HepG2 (cell line): Measurements from ENCODE around the gene PLPP7. TPM values are rescaled to one million over a fixed set of nuclear protein-coding genes. Genes with fewer than 3 reads are reported as not detected.

ENCODE experiments used
- BATF2 ChIP-seq: sonication (generic); formaldehyde crosslinking; IDR thresholded peaks from 2 replicates; pipeline ENCODE4 v1.8.0; 2022; ENCODE audit warnings: mild to moderate bottlenecking, missing genetic modification reagents, moderate library complexity
- ELF3 ChIP-seq: IDR thresholded peaks from 2 replicates; pipeline ENCODE4 v1.6.1; 2016; ENCODE audit warnings: missing genetic modification reagents, missing compliant biosample characterization
- FOXC1 ChIP-seq: sonication (generic); formaldehyde crosslinking; IDR thresholded peaks from 2 replicates; pipeline ENCODE4 v1.8.0; 2022; ENCODE audit warnings: mild to moderate bottlenecking, missing genetic modification reagents, borderline replicate concordance
- KDM2A ChIP-seq: sonication (generic); formaldehyde crosslinking; IDR thresholded peaks from 2 replicates; pipeline ENCODE4 v1.4.0; 2020; ENCODE audit warnings: low read depth, missing genetic modification reagents, borderline replicate concordance
- MIXL1 ChIP-seq: IDR thresholded peaks from 2 replicates; pipeline ENCODE4 v1.6.1; 2016
- PHF20 ChIP-seq: sonication (generic); formaldehyde crosslinking; IDR thresholded peaks from 2 replicates; pipeline ENCODE4 v1.5.0; 2020; ENCODE audit warnings: mild to moderate bottlenecking, missing genetic modification reagents
- SAP130 ChIP-seq: IDR thresholded peaks from 2 replicates; pipeline ENCODE4 v1.6.1; 2016; ENCODE audit warnings: low read depth
- TFAP4 ChIP-seq: sonication (generic); IDR thresholded peaks from 2 replicates; pipeline ENCODE4 v1.6.1; 2016; ENCODE audit warnings: low read depth, borderline replicate concordance
- ZBTB39 ChIP-seq: sonication (generic); formaldehyde crosslinking; IDR thresholded peaks from 2 replicates; pipeline ENCODE4 v1.5.0; 2020; ENCODE audit warnings: missing genetic modification reagents
- ZFP90 ChIP-seq: sonication (generic); formaldehyde crosslinking; IDR thresholded peaks from 2 replicates; pipeline ENCODE4 v1.8.0; 2022; ENCODE audit warnings: missing genetic modification reagents, mild to moderate bottlenecking, inconsistent platforms, borderline replicate concordance
- ZFX ChIP-seq: sonication (generic); formaldehyde crosslinking; IDR thresholded peaks from 2 replicates; pipeline ENCODE4 v1.4.0; 2020; ENCODE audit warnings: mild to moderate bottlenecking, low read depth, missing genetic modification reagents, moderate library complexity
- ZNF263 ChIP-seq: sonication (generic); formaldehyde crosslinking; IDR thresholded peaks from 2 replicates; pipeline ENCODE4 v1.4.0; 2020; ENCODE audit warnings: missing genetic modification reagents
- ZNF292 ChIP-seq: sonication (generic); formaldehyde crosslinking; IDR thresholded peaks from 2 replicates; pipeline ENCODE4 v1.8.1; 2022; ENCODE audit warnings: mild to moderate bottlenecking, low read depth, missing genetic modification reagents, borderline replicate concordance
- ZNF350 ChIP-seq: sonication (generic); formaldehyde crosslinking; IDR thresholded peaks from 2 replicates; pipeline ENCODE4 v1.4.0; 2020; ENCODE audit warnings: mild to moderate bottlenecking, low read depth, missing genetic modification reagents, borderline replicate concordance
- ZNF44 ChIP-seq: sonication (generic); formaldehyde crosslinking; IDR thresholded peaks from 2 replicates; pipeline ENCODE4 v1.5.1; 2020; ENCODE audit warnings: mild to moderate bottlenecking, missing genetic modification reagents
- ZSCAN21 ChIP-seq: sonication (generic); formaldehyde crosslinking; IDR thresholded peaks from 2 replicates; pipeline ENCODE4 v1.8.0; 2022; ENCODE audit warnings: mild to moderate bottlenecking, missing genetic modification reagents, moderate library complexity, borderline replicate concordance
- polyA plus RNA-seq, 8 experiments: library from polyadenylated mRNA; depleted of rRNA in 3 of 8; stranded (reverse) in 7 of 8; unstranded in 1 of 8; fragments of >200 nt; fragmentation: Illumina TruSeq in 4 of 8; extraction: Trizol in 4 of 8; gene quantifications; 2 replicates each; pipeline versions ENCODE4 v1.2.1 to v1.2.3, GENCODE V29; 2011 to 2016; ENCODE audit warnings: low read depth in 4 of 8, missing spikeins in 1 of 8, mixed read lengths in 1 of 8; ENCODE audit not compliant: insufficient read depth in 1 of 8
- total RNA-seq, 5 experiments: library from RNA; depleted of rRNA; stranded (reverse); fragments of >200 nt; fragmentation: Illumina TruSeq; extraction: Trizol; gene quantifications; 2 replicates each; pipeline ENCODE4 v1.2.3, GENCODE V29; 2016; ENCODE audit warnings: low read depth in 1 of 5
- TF ChIP-seq, protein P1 (sequence below): sonication (generic); formaldehyde crosslinking; IDR thresholded peaks from 2 replicates; pipeline ENCODE4 v1.4.0; 2020; ENCODE audit warnings: low read depth, mild to moderate bottlenecking, missing genetic modification reagents
- TF ChIP-seq, protein P2 (sequence below): sonication (generic); formaldehyde crosslinking; IDR thresholded peaks from 2 replicates; pipeline ENCODE4 v1.4.0; 2020; ENCODE audit warnings: missing genetic modification reagents
- TF ChIP-seq, protein P3 (sequence below): sonication (generic); formaldehyde crosslinking; IDR thresholded peaks from 2 replicates; pipeline ENCODE4 v1.5.0; 2020; ENCODE audit warnings: mild to moderate bottlenecking, missing genetic modification reagents

PLPP7 gene
- total and polyA plus RNA-seq, 2 of the 13 experiments (the other 11 are each of a cell fraction or from before 2014, with no cell fraction given): 0.33 to 1.2 TPM

DNA sequence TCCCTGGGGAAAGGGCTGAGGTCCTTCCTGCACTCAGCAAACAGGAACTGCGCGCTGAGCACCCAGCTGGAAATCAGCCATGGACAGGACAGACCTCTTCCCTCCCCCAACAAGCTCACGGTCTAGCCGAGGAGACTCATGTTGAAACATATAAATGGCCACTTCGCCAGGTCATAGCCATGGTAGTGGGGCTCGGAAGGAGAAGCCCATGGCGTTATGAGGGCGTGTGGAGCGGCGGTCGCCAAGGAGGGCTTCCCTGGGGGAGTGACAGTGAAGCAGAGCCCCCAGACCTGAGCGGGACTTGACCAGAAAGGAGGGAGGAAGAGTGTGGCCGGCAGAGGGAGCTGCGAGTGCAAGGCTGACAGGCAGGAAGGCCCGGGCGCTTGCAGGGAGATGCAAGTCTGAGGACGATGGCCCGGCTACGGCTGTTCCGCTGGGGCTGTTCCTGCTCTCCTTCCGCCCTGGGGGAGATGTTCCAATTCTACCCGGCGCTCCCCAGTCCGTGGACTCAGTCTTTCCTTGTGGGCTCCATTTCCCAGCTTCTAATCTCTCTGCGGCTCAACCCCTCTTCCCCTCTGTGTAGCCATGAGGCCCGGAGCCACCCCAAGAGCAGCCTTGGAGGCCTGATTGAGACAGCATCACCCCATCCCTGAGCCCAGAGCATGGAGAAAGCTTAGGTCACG is 60.5 kb downstream of the PLPP7 start (continued):
- TF ChIP-seq ZBTB39 (CRISPR knock-in tag): no peak
- peak; percentile 45; the same call in 1 of the 2 replicates for TF ChIP-seq TFAP4
- no peak for TF ChIP-seq ZNF263 (CRISPR knock-in tag)
- 0 out of 2 replicates have a peak, but pooled peaks have one; percentile 58 for TF ChIP-seq ZSCAN21 (CRISPR knock-in tag)
- TF ChIP-seq ELF3 (CRISPR knock-in tag): peak; percentile 22; the same call in 1 of the 2 replicates
- no peak for TF ChIP-seq ZFP90 (CRISPR knock-in tag)
- TF ChIP-seq, protein P1, sequence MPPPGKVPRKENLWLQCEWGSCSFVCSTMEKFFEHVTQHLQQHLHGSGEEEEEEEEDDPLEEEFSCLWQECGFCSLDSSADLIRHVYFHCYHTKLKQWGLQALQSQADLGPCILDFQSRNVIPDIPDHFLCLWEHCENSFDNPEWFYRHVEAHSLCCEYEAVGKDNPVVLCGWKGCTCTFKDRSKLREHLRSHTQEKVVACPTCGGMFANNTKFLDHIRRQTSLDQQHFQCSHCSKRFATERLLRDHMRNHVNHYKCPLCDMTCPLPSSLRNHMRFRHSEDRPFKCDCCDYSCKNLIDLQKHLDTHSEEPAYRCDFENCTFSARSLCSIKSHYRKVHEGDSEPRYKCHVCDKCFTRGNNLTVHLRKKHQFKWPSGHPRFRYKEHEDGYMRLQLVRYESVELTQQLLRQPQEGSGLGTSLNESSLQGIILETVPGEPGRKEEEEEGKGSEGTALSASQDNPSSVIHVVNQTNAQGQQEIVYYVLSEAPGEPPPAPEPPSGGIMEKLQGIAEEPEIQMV (CRISPR knock-in tag): peak; percentile 45; the same call in 1 of the 2 replicates
- 0 out of 2 replicates have a peak, but pooled peaks have one; percentile 52 for TF ChIP-seq PHF20 (CRISPR knock-in tag)
- TF ChIP-seq ZNF292 (CRISPR knock-in tag): peak; percentile 51; the same call in 1 of the 2 replicates
- no peak for TF ChIP-seq MIXL1 (CRISPR knock-in tag)
- peak; percentile 68; the same call in 1 of the 2 replicates for TF ChIP-seq ZNF350 (CRISPR knock-in tag)
- TF ChIP-seq ZFX: peak; percentile 77; the same call in 1 of the 2 replicates
- TF ChIP-seq BATF2 (CRISPR knock-in tag): no peak
- TF ChIP-seq, protein P2, sequence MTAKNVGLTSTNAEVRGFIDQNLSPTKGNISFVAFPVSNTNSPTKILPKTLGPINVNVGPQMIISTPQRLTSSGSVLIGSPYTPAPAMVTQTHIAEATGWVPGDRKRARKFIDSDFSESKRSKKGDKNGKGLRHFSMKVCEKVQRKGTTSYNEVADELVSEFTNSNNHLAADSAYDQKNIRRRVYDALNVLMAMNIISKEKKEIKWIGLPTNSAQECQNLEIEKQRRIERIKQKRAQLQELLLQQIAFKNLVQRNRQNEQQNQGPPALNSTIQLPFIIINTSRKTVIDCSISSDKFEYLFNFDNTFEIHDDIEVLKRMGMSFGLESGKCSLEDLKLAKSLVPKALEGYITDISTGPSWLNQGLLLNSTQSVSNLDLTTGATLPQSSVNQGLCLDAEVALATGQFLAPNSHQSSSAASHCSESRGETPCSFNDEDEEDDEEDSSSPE (CRISPR knock-in tag): peak; percentile 42; the same call in 1 of the 2 replicates
- TF ChIP-seq FOXC1: no peak
- TF ChIP-seq SAP130 (CRISPR knock-in tag): peak; percentile 66
- peak; percentile 77 for TF ChIP-seq KDM2A (CRISPR knock-in tag)
- no peak for TF ChIP-seq ZNF44 (CRISPR knock-in tag)
- TF ChIP-seq, protein P3, sequence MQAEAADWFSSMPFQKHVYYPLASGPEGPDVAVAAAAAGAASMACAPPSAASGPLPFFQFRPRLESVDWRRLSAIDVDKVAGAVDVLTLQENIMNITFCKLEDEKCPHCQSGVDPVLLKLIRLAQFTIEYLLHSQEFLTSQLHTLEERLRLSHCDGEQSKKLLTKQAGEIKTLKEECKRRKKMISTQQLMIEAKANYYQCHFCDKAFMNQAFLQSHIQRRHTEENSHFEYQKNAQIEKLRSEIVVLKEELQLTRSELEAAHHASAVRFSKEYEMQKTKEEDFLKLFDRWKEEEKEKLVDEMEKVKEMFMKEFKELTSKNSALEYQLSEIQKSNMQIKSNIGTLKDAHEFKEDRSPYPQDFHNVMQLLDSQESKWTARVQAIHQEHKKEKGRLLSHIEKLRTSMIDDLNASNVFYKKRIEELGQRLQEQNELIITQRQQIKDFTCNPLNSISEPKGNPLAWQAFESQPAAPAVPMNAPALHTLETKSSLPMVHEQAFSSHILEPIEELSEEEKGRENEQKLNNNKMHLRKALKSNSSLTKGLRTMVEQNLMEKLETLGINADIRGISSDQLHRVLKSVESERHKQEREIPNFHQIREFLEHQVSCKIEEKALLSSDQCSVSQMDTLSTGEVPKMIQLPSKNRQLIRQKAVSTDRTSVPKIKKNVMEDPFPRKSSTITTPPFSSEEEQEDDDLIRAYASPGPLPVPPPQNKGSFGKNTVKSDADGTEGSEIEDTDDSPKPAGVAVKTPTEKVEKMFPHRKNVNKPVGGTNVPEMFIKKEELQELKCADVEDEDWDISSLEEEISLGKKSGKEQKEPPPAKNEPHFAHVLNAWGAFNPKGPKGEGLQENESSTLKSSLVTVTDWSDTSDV (CRISPR knock-in tag): peak; percentile 51; the same call in 1 of the 2 replicates
